Mesendoderm (in vitro differentiated cells): Measurements from ENCODE around the gene ITGAV.

Experiments used
- DNase-seq: peaks from one replicate; pipeline ENCODE4 v3.0.0; 2013
- H2AK5ac ChIP-seq: 2 replicates; pipeline ENCODE4 v1.6.1; 2013; ENCODE audit warnings: low read length, inconsistent platforms
- H2BK120ac ChIP-seq: 2 replicates; pipeline ENCODE4 v1.6.1; 2013; ENCODE audit warnings: low read depth, mild to moderate bottlenecking, low read length, moderate library complexity, mixed read lengths
- H2BK15ac ChIP-seq: replicated peaks from 2 replicates; pipeline ENCODE4 v1.6.1; 2013; ENCODE audit warnings: low read depth, mild to moderate bottlenecking, moderate library complexity
- H2BK5ac ChIP-seq: 2 replicates; pipeline ENCODE4 v1.6.1; 2013; ENCODE audit warnings: low read length, inconsistent platforms
- H3K18ac ChIP-seq: 2 replicates; pipeline ENCODE4 v1.6.1; 2013; ENCODE audit warnings: mild to moderate bottlenecking, low read length, mixed read lengths
- H3K23ac ChIP-seq: one replicate; pipeline ENCODE4 v1.6.1; 2013; ENCODE audit warnings: low read length
- H3K27ac ChIP-seq: 2 replicates; pipeline ENCODE4 v1.5.1; 2013; ENCODE audit warnings: low read depth, mild to moderate bottlenecking, inconsistent platforms, low read length, moderate library complexity
- H3K27me3 ChIP-seq: 2 replicates; pipeline ENCODE4 v1.6.1; 2013; ENCODE audit warnings: low read length, control low read depth, mild to moderate bottlenecking, inconsistent platforms; ENCODE audit not compliant: insufficient read depth, poor library complexity
- H3K36me3 ChIP-seq: 2 replicates; pipeline ENCODE4 v1.6.1; 2013; ENCODE audit warnings: low read length, inconsistent platforms; ENCODE audit not compliant: control insufficient read depth, insufficient read depth
- H3K4ac ChIP-seq: one replicate; pipeline ENCODE4 v1.6.1; 2013; ENCODE audit warnings: low read depth, mild to moderate bottlenecking, low read length, moderate library complexity
- H3K4me1 ChIP-seq: 2 replicates; pipeline ENCODE4 v1.6.1; 2013; ENCODE audit warnings: low read depth, low read length, inconsistent platforms; ENCODE audit not compliant: control insufficient read depth
- H3K4me2 ChIP-seq: 2 replicates; pipeline ENCODE4 v1.6.1; 2013; ENCODE audit warnings: low read length
- H3K4me3 ChIP-seq: 2 replicates; pipeline ENCODE4 v1.5.1; 2013; ENCODE audit warnings: mild to moderate bottlenecking, low read length
- H3K56ac ChIP-seq: one replicate; pipeline ENCODE4 v1.6.1; 2013; ENCODE audit warnings: low read length
- H3K79me1 ChIP-seq: 2 replicates; pipeline ENCODE4 v1.6.1; 2013; ENCODE audit warnings: low read length, inconsistent platforms
- H3K79me2 ChIP-seq: 2 replicates; pipeline ENCODE4 v1.6.1; 2013; ENCODE audit warnings: mild to moderate bottlenecking, low read length; ENCODE audit not compliant: control insufficient read depth, insufficient read depth
- H3K9ac ChIP-seq: 2 replicates; pipeline ENCODE4 v1.6.1; 2013; ENCODE audit warnings: low read length, inconsistent platforms
- H4K5ac ChIP-seq: one replicate; pipeline ENCODE4 v1.6.1; 2013; ENCODE audit warnings: low read length
- H4K8ac ChIP-seq: one replicate; pipeline ENCODE4 v1.6.1; 2013; ENCODE audit warnings: low read depth, mild to moderate bottlenecking, control low read depth, low read length, moderate library complexity
- WGBS: extraction: QIAGEN DNeasy Blood & Tissue Kit; methylation state at CpG from one replicate; pipeline ENCODE4 v1.1.7; 2013; ENCODE audit warnings: low lambda C conversion rate, missing lambda C conversion rate; ENCODE audit not compliant: insufficient coverage; ENCODE audit errors: extremely low coverage; 5-methylcytosine and 5-hydroxymethylcytosine counted together

Gene ITGAV

DNA sequence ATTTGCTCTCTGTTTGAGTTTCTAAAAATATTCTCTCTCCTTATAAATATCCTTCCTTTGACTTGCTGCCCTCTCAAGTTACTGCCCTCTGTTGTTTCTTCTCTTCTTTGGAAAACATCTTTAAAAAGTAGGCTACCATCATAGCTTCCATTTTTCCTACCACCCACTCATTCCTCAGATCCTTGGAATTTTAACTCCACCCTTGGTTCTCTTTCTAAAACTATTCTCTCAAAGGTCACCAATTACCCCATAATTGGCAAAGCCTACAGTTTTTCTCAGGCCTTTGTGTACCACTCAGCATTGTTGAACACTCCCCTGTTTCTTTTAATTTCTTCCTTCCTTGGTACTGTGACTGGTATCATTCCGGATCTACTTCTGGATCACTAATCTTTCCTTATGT lies 43.0 kb upstream of the ITGAV start:
- Histone ChIP-seq H3K27ac (no peak overlapping the region), H4K8ac (no peak overlapping the region), H3K79me1 (no peaks in the 10 kb centered on the region), H4K5ac (no peak overlapping the region), H3K79me2 (no peaks in the 10 kb centered on the region), H3K18ac (no peak overlapping the region), H3K4me1 (peaks cover 1% of the 10 kb centered on the region), H2BK120ac (no peak overlapping the region), H3K27me3 (no peaks in the 10 kb centered on the region), H3K23ac (no peak overlapping the region), H3K36me3 (no peaks in the 10 kb centered on the region), H3K4me2 (no peak overlapping the region), H3K9ac (no peak overlapping the region), H3K4me3 (no peak overlapping the region), H2AK5ac (no peak overlapping the region), H2BK15ac (no peak overlapping the region), H3K4ac (no peak overlapping the region), H3K56ac (no peak overlapping the region), H2BK5ac (no peak overlapping the region)
- no CpG with 5 or more reads among the region's 1 CpG for WGBS
- DNase-seq: no peak

DNA sequence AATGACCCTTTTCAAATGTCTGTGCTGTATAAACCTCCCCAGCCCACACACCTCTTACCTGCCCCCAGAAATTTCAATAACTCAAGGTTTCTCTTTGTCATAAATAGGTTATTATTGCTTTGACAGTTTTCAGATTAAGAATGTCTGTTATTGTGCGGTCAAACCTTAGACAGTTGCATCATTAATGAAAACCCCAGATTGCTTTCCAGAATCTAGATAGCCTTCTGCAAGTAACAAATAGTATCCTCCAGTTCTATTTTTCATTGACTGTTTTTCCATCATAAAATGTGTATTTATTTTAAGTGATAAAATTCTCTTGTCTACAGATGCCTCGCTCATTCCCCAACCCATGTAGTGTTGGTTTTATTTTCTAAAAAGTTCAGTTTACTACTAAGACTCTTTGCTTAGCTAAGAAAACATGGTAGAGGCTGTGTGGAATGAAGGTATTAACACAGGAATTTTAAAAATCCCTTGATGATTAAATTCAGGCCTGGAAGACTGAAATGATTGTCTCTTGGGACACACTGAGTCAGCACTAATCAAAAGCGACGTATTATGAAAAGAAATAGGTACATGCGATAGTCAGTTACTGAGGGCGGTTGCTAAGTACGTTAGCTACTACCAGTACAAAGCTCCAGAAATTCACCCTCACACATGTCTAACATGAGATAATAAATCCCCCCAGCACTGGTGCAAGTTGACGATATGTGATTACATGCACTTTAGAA lies 38.4 kb upstream of the ITGAV start:
- Histone ChIP-seq H3K27me3 (no peaks in the 10 kb centered on the region), H3K23ac (no peak overlapping the region), H2BK120ac (no peak overlapping the region), H3K36me3 (no peaks in the 10 kb centered on the region), H2AK5ac (no peak overlapping the region), H4K5ac (no peak overlapping the region), H3K4me1 (peaks cover 4% of the 10 kb centered on the region), H3K18ac (no peak overlapping the region), H3K27ac (no peak overlapping the region), H3K4me3 (no peak overlapping the region), H3K4me2 (no peak overlapping the region), H3K79me1 (no peaks in the 10 kb centered on the region), H2BK5ac (no peak overlapping the region), H4K8ac (no peak overlapping the region), H3K4ac (no peak overlapping the region), H3K79me2 (no peaks in the 10 kb centered on the region), H3K56ac (no peak overlapping the region), H3K9ac (no peak overlapping the region), H2BK15ac (peak overlapping the region; percentile 78)
- no peak for DNase-seq
- no CpG with 5 or more reads among the region's 8 CpGs for WGBS

DNA sequence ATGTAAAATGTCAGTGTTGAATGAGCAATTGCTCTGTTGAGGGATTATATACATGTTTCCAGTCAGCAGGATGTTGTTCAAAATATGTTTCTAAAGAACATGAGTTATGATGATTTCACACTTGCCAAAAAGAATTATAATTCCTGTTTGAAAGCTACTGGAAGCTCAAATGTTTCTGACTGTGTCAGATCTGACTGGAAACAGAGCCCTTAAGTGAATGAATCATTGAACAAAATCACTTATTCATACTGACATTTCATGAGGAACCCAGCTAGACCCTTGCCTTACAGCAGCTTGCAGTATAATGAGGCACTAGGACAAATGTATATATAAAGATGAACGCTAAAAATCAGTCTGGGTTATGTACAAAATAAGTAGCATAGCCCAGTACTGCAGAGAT lies 35.4 kb upstream of the ITGAV start:
- no peak overlapping the region for H2BK5ac ChIP-seq

DNA sequence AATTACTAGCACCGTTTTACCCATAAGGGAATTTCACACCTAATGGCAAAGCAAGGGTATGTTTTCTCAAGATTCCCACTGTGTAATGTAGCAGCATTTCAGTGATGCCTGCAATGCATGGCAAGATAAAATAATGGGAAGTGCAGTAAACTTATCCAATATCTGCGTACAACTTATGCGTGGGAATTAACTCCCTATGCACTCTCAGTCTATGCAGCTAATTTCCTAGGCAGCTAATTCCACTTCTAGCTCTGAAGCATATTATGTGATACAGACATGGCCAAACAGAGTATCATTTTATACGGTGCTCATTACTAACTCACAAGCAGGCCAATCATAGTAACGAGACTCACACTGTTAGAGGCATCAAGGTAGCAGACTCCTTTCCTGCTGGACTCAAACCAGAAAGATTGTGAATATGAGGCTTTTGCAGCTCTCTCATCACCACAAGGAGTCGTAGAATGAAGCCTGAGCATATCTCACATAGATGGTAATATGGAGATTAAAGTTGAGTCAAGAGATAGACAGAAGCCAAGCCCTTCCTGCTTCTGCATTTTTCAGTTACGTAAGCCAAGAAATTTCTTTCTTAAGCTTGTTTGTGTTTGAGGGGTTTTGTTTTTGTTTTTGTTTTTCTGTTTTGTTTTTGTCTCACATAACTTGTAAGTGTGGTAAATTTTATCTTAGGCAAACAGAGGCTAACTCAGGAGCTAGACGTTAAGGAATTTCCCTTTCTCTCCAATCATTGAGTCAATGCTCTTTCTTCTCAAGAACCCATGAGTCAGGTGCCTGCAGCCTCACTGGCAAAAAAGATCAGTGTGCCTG lies 34.8 kb upstream of the ITGAV start:
- peak; percentile 67 for DNase-seq
- Histone ChIP-seq H3K4me1 (peaks cover 4% of the 10 kb centered on the region), H3K27ac (no peak overlapping the region), H3K79me1 (no peaks in the 10 kb centered on the region), H2BK120ac (no peak overlapping the region), H3K9ac (no peak overlapping the region), H3K27me3 (no peaks in the 10 kb centered on the region), H3K23ac (no peak overlapping the region), H2BK15ac (no peak overlapping the region), H3K79me2 (no peaks in the 10 kb centered on the region), H3K4me3 (no peak overlapping the region), H2AK5ac (no peak overlapping the region), H4K8ac (no peak overlapping the region), H3K4ac (no peak overlapping the region), H3K56ac (no peak overlapping the region), H4K5ac (no peak overlapping the region), H3K4me2 (no peak overlapping the region), H3K36me3 (no peaks in the 10 kb centered on the region), H2BK5ac (no peak overlapping the region), H3K18ac (no peak overlapping the region)
- no CpG with 5 or more reads among the region's 8 CpGs for WGBS

More for the DNA sequence above, 35.4 kb upstream of the ITGAV start:
- Histone ChIP-seq H4K8ac (no peak overlapping the region), H3K23ac (no peak overlapping the region), H3K27me3 (no peaks in the 10 kb centered on the region), H3K4me3 (no peak overlapping the region), H3K4me2 (no peak overlapping the region), H3K4me1 (peaks cover 4% of the 10 kb centered on the region), H3K79me2 (no peaks in the 10 kb centered on the region), H3K36me3 (no peaks in the 10 kb centered on the region), H3K9ac (no peak overlapping the region), H2BK15ac (no peak overlapping the region), H3K27ac (no peak overlapping the region), H3K56ac (no peak overlapping the region), H3K4ac (no peak overlapping the region), H2AK5ac (no peak overlapping the region), H2BK120ac (no peak overlapping the region), H3K18ac (no peak overlapping the region), H3K79me1 (no peaks in the 10 kb centered on the region), H4K5ac (no peak overlapping the region)
- no CpG with 5 or more reads among the region's 1 CpG for WGBS
- DNase-seq: no peak

DNA sequence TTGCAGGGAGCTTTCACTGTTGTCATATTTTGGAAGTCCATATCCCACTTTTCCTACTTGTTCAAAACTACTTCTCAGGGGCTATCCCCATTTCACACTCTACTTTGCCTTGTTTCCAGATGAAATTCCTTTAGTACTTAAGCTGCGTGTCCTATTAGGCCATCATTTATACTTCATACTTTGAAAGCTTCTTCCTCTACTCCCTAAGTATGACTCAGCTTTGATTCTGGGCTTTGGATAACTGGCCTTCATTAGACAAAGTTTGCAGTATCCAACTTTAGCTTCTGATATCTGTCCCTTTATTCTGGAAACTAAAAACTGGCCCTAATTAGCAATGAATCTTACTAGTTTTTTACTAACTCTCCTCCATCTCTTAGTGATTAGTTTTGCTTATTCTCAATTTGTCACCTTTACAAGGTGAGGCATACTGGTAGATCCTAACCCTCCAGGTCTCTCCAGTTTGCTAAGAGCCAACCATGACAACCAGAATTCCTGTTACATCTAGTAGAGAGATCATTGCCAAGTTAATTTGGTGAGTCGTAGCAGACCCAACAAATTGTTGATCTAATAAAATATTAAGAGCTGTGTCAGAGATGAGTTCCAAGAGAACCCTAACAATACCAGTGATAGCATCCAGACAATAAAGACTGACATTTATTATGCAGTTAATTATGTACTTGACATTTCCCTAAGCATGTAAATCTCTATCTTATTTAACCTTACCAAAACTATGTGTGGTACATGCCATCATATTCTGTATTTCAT lies 31.2 kb upstream of the ITGAV start:
- H3K4me3 ChIP-seq: no peak overlapping the region
- H2BK120ac ChIP-seq: no peak overlapping the region
- H3K9ac ChIP-seq: no peak overlapping the region
- no peak overlapping the region for H2BK5ac ChIP-seq
- H3K79me1 ChIP-seq: no peaks in the 10 kb centered on the region
- no peaks in the 10 kb centered on the region for H3K27me3 ChIP-seq
- no peak for DNase-seq
- H2BK15ac ChIP-seq: peak overlapping the region; percentile 36
- H3K56ac ChIP-seq: no peak overlapping the region
- H3K79me2 ChIP-seq: no peaks in the 10 kb centered on the region
- no peak overlapping the region for H3K4ac ChIP-seq
- no peak overlapping the region for H4K8ac ChIP-seq
- H3K36me3 ChIP-seq: no peaks in the 10 kb centered on the region
- no peak overlapping the region for H4K5ac ChIP-seq
- H3K4me2 ChIP-seq: no peak overlapping the region
- peaks cover 7% of the 10 kb centered on the region for H3K4me1 ChIP-seq
- WGBS: no CpG with 5 or more reads among the region's 2 CpGs
- H3K27ac ChIP-seq: no peak overlapping the region
- H2AK5ac ChIP-seq: no peak overlapping the region
- no peak overlapping the region for H3K18ac ChIP-seq
- H3K23ac ChIP-seq: no peak overlapping the region
